H7 (cell line): ENCODE measurements around the gene BHMT2. TPM values are rescaled to one million over a fixed set of nuclear protein-coding genes. Genes with fewer than 3 reads are reported as not detected.

Source experiments
- DNase-seq: peaks from one replicate; pipeline ENCODE4 v3.0.0; 2012
- H3K27me3 ChIP-seq: 2 replicates; pipeline ENCODE4 v1.6.0; 2011; ENCODE audit warnings: mild to moderate bottlenecking, low read length; ENCODE audit not compliant: control insufficient read depth, insufficient read depth
- H3K36me3 ChIP-seq: replicated peaks from 2 replicates; pipeline ENCODE4 v1.5.1; 2011; ENCODE audit warnings: low read length; ENCODE audit not compliant: control insufficient read depth, insufficient read depth
- H3K4me3 ChIP-seq: 2 replicates; pipeline ENCODE4 v1.5.1; 2011; ENCODE audit warnings: low read depth, mild to moderate bottlenecking, control low read depth, low read length, moderate library complexity; ENCODE audit not compliant: insufficient read depth
- total RNA-seq: library from RNA; depleted of rRNA; stranded (reverse); fragments of >200 nt; shearing (Covaris generic); gene quantifications from 2 replicates; pipeline ENCODE4 v1.2.3, GENCODE V29; 2014

The BHMT2 gene
- total RNA-seq, 1 experiment from 2014 or later, result not detected

DNA sequence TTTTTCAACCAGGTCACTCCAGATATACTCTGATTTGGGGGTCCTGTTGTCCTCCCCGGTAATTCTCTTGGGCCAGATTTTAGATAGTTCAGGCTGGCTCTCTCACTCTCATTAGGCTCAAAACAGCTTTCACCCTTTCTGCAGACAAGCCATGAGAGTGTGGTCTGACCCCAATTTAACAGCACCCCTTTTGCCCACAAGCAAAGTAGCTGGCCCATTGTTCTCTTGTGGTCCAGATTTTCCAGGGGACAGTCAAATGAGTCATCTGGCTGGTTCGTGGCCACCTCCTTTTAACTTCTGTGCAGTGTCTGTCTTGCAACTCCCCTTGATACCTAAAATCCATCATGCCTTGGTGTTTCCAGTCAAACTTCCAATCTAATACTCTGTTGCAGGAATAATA, 16.5 kb downstream of the BHMT2 start:
- no peak overlapping the region for H3K4me3 ChIP-seq
- DNase-seq, result no peak
- no peaks in the 10 kb centered on the region for H3K36me3 ChIP-seq
- H3K27me3 ChIP-seq, result no peaks in the 10 kb centered on the region

DNA sequence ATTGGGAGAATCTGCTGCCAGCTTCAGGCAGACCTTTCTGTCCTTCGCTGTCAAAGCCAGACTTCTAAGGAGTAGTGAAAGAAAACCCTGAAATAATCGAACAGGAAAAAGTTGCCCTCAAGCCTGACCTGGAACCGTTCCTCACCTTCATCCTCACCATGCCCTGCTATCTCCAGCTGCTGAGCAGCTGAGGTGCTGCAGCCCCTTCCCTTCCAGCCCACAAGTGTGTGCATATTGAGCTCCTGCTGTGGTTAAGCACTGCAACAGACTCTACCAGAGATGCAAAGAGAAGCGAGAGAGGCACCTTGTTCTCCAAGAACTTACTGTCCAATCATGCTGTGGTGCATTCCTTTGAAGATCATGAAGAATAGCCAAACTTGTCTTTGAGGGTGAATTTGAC, 18.9 kb downstream of the BHMT2 start:
- H3K36me3 ChIP-seq, result no peaks in the 10 kb centered on the region
- H3K4me3 ChIP-seq, result no peak overlapping the region
- no peaks in the 10 kb centered on the region for H3K27me3 ChIP-seq
- DNase-seq, result no peak

DNA sequence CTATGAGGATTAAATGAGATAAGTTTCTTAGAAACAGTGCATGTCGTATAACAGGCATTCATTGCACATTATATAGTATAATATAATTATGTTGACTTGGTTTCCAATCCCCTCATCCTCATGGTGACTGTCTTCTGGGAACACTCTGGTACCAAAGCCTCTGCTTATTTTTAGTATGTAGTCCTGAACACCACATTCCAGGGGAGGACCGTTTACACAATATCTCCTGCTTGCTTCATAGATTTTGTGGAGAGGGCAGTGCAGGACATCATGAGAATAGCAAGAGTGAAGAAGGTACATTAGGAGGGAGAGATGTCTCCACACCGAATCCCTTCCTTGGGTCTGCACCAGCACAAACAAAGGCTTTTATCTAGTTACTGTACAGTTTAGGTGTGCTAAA, 21.5 kb downstream of the BHMT2 start:
- Histone ChIP-seq H3K4me3 (no peak overlapping the region), H3K27me3 (no peaks in the 10 kb centered on the region), H3K36me3 (no peaks in the 10 kb centered on the region)
- no peak for DNase-seq

DNA sequence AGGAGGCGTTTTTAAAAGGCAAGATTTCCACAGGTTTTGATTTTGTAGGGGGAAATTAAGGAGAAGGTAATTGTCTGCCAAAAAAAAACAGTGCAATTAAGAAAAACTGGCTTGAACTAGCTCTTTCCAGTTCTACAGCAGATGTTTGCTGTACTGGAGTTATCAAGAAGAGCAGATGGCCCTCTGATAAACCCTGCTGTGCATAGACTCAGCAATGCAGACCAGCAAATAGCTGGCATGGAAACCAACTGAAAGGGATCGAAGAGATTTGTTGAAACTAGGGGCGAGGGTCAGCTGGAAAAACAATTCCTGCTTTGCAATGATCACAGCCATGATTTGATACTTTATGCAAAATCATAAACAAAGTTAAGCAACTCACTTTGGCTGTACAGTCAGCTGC, 24.2 kb downstream of the BHMT2 start:
- no peaks in the 10 kb centered on the region for H3K27me3 ChIP-seq
- no peak overlapping the region for H3K4me3 ChIP-seq
- no peak for DNase-seq
- no peaks in the 10 kb centered on the region for H3K36me3 ChIP-seq

DNA sequence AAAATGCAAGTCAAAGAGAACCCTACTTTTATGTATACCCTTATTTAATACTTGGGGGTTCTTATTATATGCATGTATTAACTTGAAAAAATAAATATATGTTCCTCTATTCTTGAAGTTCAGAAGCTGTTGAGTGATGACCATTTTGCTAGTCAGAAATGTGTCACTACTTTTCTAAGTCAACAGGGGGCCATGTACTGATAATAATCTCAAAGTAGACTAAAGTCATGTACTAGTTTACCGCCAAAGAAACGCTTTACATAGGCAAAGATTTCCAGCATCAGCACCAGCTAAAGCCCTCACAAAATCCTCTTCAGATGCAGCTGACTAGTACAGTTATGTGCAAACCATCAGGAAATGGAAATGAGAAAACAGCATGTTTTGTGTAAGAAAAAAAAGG, 36.3 kb downstream of the BHMT2 start:
- Histone ChIP-seq H3K4me3 (no peak overlapping the region), H3K36me3 (no peaks in the 10 kb centered on the region), H3K27me3 (peaks cover 3% of the 10 kb centered on the region)
- DNase-seq, result no peak

DNA sequence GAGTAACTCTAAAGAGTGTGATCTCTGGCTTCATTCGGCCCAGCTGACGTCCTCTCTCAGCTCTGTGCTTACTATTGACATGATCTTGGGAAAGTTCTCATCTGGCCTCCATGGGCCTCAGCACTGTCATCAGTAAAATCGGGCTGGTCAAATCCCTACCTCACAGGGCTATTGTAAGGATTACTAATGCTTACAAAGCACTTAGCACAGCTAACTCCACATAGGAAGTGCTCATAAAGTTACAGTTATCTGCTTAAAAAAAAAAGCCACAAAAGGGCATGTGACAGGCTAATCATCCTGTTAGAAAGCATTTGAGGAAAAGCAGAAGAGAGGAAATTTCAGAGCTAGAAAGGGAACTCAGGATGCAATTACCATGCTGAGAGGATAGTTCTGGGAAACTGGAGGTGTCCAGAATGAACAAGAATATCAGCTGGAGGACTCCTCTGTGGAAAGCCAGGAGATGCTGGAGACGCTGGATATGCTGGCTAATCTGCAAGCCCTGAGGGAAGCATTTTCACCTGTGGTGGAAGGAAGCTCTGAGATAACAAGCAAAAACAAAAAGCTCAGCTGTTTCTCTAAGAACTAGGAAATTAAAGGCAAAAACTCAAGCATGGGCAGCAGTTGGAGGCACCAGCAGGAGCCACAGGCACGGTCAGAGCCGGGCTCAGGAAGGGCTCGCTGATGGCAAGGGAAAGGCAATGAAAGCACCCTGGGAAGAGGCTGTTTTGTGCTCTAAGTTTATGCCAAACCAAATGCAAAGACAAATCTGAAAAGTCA, 37.6 kb downstream of the BHMT2 start:
- Histone ChIP-seq H3K36me3 (no peaks in the 10 kb centered on the region), H3K4me3 (no peak overlapping the region), H3K27me3 (peaks cover 16% of the 10 kb centered on the region)
- no peak for DNase-seq

DNA sequence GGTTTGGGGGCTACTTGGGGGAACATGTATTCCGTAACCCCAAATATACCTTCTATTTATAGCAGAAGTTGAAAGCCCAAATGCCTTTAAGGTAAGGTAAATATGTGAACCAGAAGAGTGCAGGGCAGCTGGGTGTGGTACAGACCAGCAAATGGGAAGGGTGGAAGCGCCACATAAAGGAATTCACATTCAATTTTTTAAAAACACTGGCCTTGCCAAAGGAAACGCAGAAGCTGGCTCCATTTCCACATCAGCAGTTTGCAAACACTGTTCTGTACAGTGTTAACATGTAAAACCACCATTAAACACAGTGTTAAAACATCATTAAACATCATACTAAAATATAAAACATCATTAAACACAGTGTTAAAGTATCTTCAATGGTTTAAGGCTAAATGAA, 38.5 kb downstream of the BHMT2 start:
- Histone ChIP-seq H3K36me3 (no peaks in the 10 kb centered on the region), H3K4me3 (no peak overlapping the region), H3K27me3 (peaks cover 25% of the 10 kb centered on the region)
- DNase-seq, result no peak

DNA sequence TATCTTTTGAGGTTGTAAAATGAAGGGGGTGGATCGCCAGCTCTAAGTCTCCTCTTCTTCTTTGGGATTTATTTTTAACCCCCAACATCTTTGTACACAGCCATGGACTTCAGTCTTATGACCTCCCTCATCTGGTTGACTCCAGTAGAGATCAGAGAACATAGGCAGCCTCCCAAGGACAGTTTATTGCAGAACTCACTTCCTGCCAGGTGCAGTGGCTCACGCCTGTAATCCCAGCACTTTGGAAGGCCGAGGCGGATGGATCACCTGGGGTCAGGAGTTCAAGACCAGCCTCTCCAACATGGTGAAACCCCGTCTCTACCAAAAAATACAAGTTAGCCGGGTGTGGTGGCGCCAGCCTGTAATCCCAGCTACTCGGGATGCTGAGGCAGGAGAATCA, 39.2 kb downstream of the BHMT2 start:
- no peak for DNase-seq
- Histone ChIP-seq H3K27me3 (peaks cover 32% of the 10 kb centered on the region), H3K4me3 (no peak overlapping the region), H3K36me3 (no peaks in the 10 kb centered on the region)

DNA sequence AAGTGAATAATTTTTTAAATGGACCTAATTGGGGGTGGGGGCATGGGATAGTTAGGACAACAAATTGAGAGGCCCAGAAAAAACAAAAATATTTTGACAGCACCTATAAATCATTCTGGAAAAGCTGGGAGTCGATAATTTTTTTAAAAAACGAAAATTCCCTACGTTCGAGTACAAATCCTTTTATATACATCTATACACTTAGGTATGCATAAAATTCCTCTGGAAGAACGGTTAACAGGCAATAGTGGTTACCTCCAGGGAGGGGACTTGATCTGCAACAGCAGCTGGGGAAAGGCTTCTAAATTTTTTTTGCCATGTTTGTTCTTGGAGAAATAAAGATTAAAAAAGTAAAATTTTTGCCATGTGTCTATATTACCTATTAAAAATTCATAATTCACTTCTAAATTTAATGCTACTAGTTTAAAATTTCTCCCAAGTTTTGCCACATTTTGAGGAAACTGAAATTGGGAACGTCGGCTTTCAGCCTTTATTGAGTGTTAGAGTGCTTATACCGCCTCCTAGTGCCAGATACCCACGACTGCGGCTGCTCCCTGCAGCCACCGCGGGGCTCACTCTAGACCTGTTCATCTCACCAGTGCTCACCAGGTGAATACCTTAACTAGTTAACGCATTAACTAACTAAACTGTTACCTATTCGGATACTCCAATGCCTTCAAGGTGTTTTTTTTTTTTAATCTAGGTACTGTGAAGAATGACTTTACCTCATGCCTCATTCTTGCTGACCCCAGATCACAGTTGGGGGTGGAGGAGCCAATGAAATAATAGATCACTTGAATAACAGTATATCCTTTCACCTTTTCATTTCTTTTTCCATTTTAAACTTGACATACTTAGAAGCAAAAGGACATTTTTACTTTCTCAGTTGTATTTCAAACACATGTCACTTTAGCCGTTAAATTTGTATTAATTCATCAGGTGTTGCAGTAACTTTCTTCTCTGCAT, 40.2 kb downstream of the BHMT2 start:
- H3K27me3 ChIP-seq, result peaks cover 35% of the 10 kb centered on the region
- no peak overlapping the region for H3K4me3 ChIP-seq
- DNase-seq, result peak; percentile 72
- no peaks in the 10 kb centered on the region for H3K36me3 ChIP-seq

DNA sequence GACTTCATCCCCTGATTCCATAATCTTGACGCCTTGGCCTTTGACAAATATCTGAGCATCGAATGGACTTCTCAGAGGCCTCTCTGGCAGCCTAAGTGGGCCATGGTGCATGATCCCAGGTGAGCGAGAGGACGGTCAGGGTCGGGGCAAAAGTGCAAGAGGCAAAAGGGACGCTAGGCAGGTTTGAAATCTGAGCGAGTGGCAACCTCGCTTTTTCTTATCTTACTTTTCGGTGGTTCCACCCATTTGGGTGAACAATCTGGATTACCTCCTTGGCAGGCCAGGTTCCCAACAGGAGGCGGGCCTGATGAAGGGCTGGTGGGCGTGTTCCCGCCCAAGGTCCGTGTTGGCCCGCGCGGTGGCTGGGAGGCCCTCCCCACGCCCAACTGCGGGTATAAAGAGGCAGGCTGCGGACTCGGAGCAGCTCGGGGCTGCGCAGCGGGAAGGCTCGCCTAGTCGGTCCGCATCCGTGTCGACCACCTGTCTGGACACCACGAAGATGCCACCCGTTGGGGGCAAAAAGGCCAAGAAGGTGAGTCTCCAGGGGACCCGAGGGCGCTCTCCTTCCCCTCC, 41.9 kb downstream of the BHMT2 start, which contains the start of gene BHMT:
BHMT (plus strand) TSS at position 423 of the 573 bp plus-strand sequence; CDS start at position 500, 77 bp downstream.
- H3K36me3 ChIP-seq, result no peaks in the 10 kb centered on the region
- peaks cover 35% of the 10 kb centered on the region for H3K27me3 ChIP-seq
- peak; percentile 77 for DNase-seq
- H3K4me3 ChIP-seq, result peak within 1 kb of the TSS; percentile 53

DNA sequence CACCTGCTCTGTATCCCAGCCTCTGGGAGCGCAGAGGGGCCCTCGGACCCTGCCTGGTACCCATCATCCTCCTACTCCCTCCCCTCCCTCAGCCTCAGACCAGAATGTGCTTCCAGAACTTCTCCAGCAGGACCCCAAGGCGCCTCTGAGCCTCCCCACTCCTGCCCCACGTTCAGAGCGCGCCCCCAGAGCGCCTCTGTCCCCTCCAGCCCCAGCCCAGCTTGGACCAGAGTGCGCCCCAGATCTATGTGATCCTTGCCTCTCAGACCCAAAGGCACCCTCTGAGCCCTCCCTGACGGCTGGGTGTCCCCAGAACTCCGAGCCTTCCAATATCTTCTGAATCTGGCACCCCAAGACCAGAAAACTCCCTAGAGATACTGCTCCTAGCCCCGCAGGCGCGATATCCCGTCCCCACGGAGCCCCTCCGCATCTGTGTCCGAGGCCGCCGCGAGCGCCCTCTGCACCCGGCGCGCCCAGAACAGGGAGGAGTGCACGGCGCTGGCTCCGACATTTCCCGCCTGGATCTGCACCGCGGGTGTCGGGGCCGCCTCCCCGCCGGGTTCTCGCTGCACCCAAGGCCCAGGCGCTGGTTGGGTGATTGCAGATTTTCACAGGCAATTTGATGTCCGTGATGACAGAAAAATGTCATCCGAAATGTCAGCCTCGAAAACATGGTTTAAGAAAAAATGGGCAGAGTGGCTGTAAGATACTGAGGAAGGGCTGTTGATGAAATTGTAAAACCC, 42.6 kb downstream of the BHMT2 start:
- Histone ChIP-seq H3K36me3 (no peaks in the 10 kb centered on the region), H3K27me3 (peaks cover 35% of the 10 kb centered on the region), H3K4me3 (peak overlapping the region; percentile 53)
- peak; percentile 75 for DNase-seq

DNA sequence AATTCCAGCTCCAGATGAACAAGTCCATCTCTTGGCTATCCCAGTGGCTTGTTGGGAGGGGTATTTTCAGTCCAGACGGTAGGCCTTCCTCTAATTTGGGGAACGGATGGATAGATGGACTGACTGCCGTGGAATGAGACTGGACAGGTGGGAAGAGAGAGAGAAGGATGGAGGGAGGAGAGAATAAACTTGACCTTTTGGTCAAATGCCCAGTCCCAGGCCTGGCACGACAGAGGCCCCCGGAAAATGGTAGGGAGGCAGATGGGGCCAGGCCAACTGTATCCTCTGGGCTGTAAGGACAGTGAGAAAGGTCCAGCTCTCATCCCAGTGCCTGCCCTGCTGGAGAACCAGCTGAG, 43.1 kb downstream of the BHMT2 start:
- Histone ChIP-seq H3K27me3 (peaks cover 35% of the 10 kb centered on the region), H3K4me3 (no peak overlapping the region), H3K36me3 (no peaks in the 10 kb centered on the region)
- peak; percentile 16 for DNase-seq

DNA sequence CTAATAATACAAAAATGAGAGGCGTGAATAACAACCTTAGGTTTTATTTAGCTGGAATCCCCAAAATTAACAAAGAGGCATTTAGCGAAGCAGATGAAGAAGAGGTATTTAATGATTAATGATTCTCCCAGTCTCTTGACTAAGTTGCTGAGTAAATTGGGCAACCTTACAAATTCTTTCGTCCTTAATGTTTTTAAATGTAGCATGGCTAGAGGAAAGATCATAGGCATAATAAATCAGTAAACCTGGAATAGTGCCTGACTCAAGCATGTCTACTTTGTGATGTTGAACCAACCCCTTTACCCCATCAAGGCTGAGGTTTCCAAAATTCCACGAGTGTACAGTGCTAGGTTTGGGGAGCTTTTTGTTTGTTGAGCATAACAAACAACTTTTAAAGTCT, 49.9 kb downstream of the BHMT2 start:
- no peak overlapping the region for H3K4me3 ChIP-seq
- no peaks in the 10 kb centered on the region for H3K36me3 ChIP-seq
- H3K27me3 ChIP-seq, result no peaks in the 10 kb centered on the region; the same call in 1 of the 2 replicates
- DNase-seq, result no peak

DNA sequence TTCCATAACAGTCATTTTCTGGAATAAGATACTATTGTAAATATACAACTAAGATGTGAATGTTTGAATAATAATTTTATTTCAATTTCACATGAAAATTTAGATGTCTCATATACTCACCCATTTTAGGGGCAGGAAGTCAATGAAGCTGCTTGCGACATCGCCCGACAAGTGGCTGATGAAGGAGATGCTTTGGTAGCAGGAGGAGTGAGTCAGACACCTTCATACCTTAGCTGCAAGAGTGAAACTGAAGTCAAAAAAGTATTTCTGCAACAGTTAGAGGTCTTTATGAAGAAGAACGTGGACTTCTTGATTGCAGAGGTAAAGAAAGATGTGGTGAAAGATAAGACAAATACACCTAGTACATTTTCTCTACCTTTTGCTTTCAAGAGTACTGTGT, 50.7 kb downstream of the BHMT2 start:
- Histone ChIP-seq H3K4me3 (no peak overlapping the region), H3K27me3 (no peaks in the 10 kb centered on the region), H3K36me3 (no peaks in the 10 kb centered on the region)
- DNase-seq, result no peak
